GM12874 (cell line): ENCODE measurements around the gene DCAF15.

Experiments
- CTCF ChIP-seq: IDR thresholded peaks from 2 replicates; pipeline ENCODE4 v1.5.1; 2011; ENCODE audit warnings: low read depth, mild to moderate bottlenecking, control low read depth, low read length, moderate library complexity; ENCODE audit not compliant: insufficient read depth

DCAF15 gene

GRCh38 chr19:13923194-13923987 is 28.9 kb upstream of the DCAF15 start:
- TF ChIP-seq CTCF = no peak

- no peak for TF ChIP-seq CTCF
Observed at GRCh38 chr19:13926010-13926409, 26.3 kb upstream of the DCAF15 start.

- no peak for TF ChIP-seq CTCF
Observed at GRCh38 chr19:13926715-13927114, 25.6 kb upstream of the DCAF15 start.

GRCh38 chr19:13929340-13929739 is 23.0 kb upstream of the DCAF15 start:
- no peak for TF ChIP-seq CTCF

GRCh38 chr19:13929956-13930355 is 22.4 kb upstream of the DCAF15 start:
- no peak for TF ChIP-seq CTCF

GRCh38 chr19:13930402-13930801 is 21.9 kb upstream of the DCAF15 start:
- no peak for TF ChIP-seq CTCF

GRCh38 chr19:13931391-13932148 is 20.7 kb upstream of the DCAF15 start:
- TF ChIP-seq CTCF = no peak
